ENCODE measurements around the gene DNAI4. TPM values are rescaled to one million over a fixed set of nuclear protein-coding genes. Genes with fewer than 3 reads are reported as not detected.
"Not testable (repeated sequence)": the region's sequence is repeated elsewhere in the genome, so short reads cannot be mapped to it uniquely, and the experiment has no call there.

The DNAI4 gene
- total RNA-seq, 1 experiment from 2014 or later, result 2.4 TPM

DNA sequence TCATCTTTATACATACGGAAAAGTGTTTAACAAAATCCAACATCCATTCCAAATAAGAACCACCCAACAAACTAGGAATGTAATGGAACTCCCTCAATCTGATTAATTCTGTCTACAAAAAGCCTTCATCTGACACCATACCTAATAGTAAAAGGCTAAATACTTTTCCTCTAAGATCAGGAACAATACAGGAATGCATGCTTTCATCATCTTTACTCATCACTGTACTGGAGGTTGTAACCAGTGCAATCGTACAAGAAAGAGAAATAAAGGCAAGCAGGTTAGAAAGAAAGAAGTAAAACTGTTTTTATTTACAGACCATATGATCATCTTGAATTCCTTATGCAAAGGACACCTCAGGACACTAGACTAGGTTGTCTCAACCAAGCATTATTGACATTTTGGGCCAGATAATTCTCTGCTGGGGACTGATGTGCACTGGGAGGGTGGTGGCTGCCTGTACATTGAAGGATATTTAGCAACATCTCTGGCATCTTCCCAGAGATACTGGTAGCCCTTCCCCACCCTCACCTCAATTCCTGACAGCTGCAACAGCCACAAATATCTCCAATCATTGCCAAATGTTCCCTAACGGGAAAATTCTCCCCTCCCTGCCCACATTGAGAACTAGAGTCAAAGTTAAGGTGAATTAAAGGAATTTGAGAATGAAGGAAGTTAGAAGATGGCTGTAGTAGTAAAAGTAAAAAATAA is 93.0 kb downstream of the DNAI4 start:
- DNase-seq (ENCODE audit: low read depth), result peak; percentile 88

DNA sequence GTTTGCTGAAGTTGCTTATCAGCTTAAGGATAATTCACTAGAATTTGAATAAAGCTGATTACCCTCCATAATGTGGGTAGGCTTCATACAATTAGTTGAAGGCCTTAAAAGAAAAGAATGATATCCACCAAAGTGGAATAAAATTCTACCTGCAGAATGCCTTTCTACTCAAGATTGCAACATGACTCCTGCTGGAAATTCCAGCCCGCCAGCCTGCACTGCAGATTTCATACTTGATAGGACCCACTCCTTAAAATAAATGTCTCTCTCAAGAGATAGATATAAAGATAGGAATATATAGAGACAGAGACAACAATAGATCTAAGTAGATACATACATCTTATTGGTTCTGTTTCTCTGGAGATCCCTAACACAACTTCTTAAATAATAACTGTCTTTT is 99.9 kb downstream of the DNAI4 start:
- DNase-seq (ENCODE audit: low read depth), result no peak

DNA sequence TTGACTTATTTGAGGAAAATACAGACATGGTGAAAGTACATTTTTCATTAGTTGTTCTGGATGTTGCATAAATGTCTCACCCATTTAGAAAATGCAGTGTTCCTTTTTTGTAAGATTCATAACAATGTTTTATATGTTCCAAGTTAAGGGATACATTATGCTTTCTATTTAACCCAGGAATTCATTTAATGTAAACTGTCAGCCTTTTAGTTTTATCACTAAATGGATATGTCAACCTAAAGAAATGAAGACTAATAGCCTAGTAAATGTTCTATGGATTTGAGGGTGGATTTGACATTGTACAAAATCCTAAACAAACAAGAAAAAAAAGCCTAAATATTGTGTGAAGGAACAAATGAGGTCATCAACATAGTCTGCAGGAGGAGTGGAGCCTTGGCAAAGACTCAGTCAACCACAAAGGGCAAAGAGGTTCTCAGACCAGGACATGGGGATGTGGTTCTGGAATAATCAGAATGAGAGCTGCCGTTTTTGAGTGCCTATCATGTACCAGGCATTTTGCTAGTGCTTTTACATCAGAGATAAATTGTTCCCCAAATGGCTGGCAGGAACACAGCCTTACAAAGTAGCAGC is 114.8 kb downstream of the DNAI4 start:
- peak; percentile 91 for DNase-seq (ENCODE audit: low read depth)

DNA sequence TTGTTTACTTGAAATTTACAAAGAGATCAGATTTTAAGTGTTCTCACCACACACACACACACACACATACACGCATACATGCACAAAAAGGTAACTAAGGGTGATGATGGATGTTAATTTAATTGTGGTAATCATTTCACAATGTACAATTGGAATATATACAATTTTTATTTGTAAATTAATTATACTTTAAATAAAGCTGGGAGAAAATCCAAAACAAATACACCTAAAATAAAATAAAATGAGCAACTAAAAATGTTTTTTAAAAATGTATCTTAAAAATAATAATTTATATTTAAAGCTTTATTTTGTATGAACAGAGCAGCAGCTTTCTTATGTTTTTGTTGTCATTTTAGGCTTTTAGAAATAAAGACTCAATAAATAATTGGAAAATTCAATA is 115.4 kb downstream of the DNAI4 start:
- no peak for DNase-seq (ENCODE audit: low read depth)

DNA sequence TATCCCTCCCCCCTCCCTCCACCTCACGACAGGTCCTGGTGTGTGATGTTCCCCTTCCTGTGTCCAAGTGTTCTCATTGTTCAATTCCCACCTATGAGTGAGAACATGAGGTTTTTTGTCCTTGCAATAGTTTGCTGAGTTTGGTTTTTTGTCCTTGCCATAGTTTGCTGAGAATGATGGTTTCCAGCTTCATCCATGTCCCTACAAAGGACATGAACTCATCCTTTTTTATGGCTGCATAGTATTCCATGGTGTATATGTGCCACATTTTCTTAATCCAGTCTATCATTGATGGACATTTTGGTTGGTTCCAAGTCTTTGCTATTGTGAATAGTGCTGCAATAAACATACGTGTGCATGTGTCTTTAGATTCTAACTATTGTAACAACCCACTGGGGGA is 128.8 kb downstream of the DNAI4 start:
- not testable (repeated sequence) for DNase-seq (ENCODE audit: low read depth)

DNA sequence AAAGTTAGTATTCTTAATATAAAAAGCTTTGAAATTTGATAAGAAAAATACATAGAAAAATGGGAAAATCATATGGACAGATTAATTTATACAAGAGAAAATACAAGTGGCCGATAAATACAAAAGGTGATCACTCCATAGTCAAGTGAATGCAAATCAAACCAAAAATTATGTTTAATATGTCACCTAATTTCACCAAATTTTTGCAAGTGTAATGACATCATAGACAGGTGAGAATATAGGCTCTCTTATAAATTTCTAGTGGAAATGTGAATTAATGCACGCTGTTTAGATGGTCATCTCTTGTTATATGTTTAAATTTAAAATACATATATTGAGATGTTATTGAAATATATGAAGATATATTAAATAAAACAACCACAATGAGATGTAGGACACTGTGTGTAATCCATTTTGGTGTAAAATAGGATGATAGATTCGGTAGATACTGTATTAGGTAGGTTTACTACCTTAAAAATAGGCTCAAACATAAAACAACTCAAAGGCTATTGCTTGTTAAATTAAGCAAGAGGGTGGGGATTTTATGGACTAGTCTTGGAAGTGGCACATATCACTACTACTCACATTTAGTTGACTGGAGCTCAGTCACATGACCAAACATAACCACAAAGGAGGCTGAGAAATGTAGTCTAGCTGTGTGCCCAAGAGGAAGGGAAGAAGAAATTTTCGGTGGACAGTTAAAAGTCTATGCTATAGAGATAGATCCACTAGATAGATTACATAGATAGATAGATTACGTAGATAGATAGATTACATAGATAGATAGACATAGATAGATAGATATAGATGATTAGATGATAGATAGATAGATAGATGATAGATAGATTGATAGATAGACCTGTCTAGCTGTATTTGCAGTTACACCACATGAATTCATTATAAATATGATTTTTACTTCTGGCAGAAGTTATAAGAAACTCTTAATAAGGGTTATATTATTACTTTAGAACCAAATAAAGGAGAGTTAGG is 132.7 kb downstream of the DNAI4 start:
- DNase-seq (ENCODE audit: low read depth), result no peak

DNA sequence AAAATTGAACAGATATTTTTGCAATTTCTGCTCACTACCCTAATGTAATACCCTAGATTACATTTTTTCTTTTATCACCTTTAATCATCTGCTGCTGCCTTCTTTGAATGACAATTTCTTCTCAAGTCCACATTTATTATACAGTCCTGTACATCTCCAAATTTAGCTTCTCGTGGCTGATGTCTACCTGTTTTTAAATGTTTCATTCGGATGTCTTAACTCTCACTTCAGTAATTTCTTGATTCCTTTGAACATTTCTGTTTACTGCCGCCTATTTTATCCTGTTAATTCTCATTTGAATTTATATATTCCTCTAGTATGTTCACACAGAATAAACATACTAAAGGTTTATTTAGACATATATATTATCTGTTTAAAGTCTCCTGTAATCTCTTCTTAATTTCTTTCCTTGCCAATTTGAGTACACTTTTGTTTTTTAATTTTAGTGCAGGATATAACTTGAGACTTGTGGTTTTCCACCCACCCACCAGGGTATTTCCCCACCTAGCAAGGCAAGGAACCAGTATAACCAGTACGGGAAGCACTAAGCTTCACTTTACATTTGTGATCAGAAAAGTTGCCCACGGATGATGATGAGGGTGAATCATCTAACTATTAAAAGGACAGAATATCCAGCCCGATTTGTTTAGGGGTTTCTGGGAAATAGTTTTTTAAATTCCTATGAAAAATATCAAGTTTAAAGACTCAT is 136.3 kb downstream of the DNAI4 start:
- no peak for DNase-seq (ENCODE audit: low read depth)

DNA sequence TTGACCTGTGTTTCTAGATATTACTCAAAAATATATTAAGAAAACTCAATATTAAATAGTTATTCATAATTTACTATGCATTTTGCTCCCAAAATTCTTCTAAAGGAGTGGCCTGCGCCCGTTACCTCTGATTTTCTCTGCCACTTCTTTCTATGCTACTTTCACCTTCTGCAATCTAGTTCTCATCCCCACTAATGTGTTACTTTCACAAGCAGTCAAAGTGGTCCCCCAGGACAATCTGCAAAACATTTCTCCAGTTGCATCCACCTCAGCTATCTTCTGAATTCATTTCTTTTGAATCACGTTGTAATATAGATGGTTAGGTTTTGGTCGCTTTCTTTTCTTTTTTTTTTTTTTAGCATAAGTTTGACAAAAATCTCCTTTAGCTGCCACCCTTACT is 137.0 kb downstream of the DNAI4 start:
- no peak for DNase-seq (ENCODE audit: low read depth)

DNA sequence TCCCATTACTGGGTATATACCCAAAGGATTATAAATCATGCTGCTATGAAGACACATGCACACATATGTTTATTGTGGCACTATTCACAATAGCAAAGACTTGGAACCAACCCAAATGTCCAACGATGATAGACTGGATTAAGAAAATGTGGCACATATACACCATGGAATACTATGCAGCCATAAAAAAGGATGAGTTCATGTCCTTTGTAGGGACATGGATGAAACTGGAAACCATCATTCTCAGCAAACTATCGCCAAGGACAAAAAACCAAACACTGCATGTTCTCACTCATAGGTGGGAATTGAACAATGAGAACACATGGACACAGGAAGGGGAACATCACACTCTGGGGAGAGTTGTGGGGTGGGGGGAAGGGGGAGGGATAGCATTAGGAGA is 138.9 kb downstream of the DNAI4 start:
- not testable (repeated sequence) for DNase-seq (ENCODE audit: low read depth)

DNA sequence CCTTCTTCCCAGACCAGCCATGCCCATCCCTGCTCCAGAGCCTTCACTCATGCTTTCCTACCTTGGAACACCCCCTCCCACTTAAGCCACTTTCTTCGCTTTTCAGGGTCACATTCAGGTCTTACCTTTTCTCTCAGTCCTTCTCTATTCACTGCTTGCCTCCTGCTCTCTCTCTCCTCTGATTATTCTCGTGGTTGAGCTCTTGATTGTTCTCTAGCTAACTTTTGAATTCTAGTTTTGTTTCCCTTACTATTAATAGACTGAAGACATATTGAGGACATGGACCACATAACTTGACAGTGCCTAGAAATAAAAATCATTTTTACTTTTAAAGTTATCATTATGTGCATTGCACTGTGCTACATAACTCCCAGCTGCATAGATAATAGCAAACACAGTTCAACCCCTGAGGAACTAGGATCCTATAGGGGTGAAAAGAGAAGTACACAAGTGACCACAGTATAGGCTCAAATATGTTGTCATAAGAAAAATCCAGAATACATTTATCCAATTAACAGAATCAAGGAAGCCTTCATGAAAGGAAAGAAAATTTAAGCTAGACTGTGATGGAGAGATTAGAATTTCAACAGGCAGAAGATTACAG is 145.1 kb downstream of the DNAI4 start:
- no peak for DNase-seq (ENCODE audit: low read depth)

DNA sequence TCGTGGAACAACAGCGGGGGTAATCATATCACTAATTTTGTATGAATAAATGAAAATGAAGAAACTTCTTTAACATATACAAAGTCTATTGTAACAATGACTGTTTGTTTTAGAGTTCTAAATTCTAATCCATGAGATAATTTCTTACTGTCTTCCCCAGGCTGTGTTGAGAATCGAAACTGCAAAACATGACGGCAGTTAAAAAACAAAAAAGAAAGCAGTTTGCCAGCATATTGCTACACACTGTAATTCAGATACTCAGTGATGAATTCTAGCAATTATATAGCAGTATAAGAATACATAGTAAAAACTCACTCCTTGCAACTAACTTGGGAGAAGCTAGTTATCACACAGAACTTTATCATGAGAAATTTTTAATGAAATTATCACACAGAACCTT is 145.7 kb downstream of the DNAI4 start:
- DNase-seq (ENCODE audit: low read depth), result no peak

DNA sequence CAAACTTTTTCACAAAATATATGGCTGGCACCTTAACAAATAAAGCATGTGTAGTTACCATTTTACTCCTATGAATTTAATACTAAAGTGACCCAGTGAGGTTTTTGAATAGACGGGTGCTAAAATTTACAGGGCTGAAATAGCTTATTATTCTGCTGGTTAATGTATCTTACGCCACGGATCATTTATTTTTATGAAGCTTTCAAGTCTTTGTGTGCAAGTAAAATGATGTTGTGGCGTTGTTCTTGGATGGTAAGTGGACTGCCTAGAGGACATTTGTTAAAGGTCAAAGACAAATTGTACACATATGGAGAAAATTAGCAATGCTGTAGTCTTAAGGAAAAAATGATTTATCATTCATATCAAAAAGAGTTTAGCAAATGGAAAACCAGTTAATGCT is 146.4 kb downstream of the DNAI4 start:
- no peak for DNase-seq (ENCODE audit: low read depth)

DNA sequence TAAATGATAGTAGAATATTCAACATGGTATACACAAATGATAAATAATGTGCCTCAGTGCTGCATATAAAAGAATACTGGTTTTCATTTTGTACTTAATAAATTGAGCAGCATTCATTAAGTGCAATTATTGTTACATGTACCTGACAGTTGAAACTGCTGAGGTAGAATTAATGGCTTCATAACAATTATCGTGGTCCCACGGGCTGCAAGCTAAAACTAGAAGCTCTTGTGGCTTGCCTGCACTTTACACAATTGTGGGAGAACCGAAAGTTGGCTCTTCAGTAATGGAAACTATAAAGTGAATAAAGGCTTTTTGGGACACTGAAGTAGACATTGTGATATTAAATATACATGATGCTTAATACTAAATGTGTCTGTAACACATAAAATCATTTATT is 146.8 kb downstream of the DNAI4 start:
- no peak for DNase-seq (ENCODE audit: low read depth)

DNA sequence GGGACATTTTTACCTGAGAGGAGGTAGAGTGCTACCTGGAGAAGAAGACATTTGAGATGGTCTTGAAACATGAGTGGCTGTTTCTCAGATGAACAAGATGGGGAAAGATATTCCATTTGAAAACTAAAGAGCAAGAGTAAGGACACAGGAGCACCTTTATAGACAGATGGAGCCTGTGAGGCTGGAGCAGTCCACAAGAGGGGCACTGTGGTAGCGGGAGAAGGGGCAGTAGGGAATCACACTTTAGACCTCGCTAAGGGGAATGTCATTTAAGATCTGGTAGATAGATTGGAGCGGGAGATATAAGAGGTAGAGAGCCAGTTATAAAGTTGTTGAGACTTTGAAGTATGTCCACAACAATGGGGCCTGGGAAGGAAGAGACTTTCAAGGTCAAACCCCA is 149.0 kb downstream of the DNAI4 start:
- DNase-seq (ENCODE audit: low read depth), result no peak

DNA sequence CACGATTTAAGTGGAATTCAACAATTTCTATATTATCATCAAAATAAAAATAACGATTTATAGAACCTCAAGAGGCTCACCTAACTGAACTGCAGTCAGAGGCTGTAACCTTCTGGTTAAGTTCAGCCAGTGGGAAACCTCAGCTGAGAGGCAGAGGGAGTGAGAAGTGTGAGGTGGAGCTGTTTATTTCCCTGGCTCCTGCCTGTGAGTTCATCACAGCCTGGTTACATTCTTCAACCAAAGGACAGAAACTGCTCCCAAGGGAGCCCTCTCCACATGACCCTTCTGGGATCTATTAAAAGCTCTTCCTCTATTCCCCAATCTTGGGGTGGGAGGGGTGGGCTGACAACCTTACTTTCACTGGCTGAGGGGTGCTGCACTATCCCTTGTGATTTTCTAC is 150.2 kb downstream of the DNAI4 start:
- DNase-seq (ENCODE audit: low read depth), result no peak

DNA sequence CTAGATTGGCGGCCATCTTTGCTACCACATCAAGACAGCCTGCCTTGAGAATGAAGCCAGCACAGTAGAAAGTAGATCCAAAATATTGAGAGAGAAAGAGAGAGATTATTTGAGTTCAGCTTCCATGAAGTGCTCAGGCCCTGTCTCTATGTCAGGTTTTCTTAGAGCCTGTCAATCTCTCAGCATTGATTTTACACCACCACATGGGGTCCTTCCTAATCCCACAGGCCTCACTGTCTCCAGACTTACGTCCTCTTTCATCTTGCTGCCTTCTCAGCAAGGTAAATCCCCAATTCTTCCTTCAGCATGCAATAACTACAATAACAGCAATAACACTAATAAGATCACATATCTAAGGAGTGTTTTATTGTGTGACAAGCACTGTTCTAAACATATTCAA is 151.4 kb downstream of the DNAI4 start:
- DNase-seq (ENCODE audit: low read depth), result no peak

DNA sequence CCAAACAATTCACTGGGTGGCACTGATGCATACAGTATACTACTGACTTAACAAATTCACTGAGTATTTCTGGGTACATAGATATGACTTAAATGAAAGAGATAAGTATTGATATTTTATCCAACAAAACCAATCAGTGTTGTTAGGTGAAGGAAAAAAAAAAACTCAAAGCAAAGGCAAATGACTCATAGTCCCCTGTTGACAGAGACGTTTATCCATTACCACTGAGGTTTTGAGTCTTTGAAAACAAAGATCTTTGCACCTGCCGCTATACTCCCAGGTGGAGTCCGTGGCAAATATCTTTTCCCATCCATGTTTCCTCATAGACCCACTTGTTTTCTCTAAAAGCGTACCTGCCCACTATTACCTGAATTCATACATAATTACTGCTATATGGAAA is 154.0 kb downstream of the DNAI4 start:
- DNase-seq (ENCODE audit: low read depth), result no peak

DNA sequence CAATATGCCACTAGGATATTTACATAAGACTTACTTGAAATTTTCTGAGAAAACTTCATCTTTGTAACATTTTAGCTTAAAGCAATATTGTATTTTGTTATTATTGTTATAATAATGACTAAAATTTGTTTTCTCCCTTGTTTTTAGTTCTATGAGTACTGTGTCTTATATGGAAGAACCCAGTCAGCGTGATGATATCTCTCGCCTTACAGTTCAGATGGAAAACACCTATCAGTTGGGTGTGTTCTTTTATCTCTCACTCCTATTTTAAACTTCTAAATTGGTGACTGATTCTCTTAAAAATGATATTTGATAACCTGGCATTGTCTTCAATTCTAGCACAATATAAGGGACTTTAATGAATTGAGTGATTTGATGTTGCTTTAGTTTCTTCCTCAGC is 154.4 kb downstream of the DNAI4 start:
- no peak for DNase-seq (ENCODE audit: low read depth)

DNA sequence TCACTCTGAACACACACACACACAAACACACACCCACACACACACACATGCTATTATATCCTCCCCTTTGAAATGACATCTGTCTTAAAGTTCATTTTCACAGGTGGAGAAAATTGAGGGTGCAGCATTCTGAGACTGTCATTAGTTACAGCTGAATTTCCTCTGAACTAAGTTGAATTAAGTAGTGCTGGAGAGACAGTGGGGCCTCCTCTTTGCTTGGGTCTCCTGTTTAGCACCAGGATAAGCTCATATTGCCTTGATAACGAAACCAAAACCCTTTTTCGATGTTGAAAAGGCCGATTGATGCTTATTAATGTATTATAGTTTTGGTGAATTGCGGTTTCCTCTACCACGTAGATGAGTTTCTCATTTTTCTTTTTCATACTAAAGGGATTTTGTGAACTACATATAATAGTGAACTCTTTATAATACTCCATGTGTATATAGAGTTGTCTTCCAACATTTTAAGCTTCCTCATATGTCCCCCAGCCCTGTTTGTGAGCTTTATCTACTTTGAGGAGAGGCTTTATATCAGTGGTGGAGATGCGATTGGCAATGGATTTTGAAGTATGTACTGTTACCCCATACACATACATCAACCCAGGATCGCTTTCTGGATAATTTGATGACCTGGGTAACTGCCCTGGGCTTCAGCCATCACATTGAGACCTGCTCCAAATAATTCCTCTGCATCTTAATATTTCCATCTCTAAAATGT is 155.0 kb downstream of the DNAI4 start:
- no peak for DNase-seq (ENCODE audit: low read depth)

DNA sequence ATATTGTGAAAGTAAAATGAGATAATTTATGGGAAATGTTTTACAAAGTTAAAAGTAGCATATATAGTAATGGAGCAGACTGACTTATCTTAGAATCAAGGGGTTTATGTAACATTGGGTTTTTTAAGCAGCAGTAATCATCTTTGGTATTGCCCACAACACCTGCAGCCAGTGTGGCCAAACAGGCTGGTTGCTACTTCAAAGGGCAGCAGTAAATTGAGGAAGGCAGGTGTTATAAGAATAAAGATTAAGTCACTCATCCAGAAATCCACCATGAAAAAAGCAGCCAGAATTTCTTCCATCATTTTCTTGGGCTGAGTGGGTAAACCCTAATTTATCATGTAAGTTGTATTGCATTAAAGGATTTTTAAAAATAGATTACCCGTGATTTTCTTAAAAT is 155.7 kb downstream of the DNAI4 start:
- DNase-seq (ENCODE audit: low read depth), result no peak

DNA sequence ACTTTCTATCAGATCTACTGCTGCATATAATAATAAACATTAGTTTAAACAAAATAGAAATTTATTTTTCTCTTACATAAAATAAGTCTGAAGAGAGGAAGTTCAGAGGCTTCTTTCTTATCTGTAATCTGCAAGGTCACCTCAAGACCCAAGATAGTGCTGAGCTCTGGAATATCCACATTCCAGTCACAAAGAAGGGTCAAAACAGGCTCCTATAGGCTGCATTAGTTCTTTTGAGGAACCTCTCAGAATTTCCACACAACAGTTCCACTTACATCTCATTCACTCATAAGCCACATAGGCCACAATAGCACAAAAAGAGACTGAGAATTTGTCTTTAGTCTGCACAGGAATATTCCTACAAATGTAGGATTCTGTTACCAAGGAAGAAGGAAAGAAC is 157.0 kb downstream of the DNAI4 start:
- no peak for DNase-seq (ENCODE audit: low read depth)

Measured in LHCN-M2 (cell line).